Erythroblast (primary cell): ENCODE data around the gene BMAL1.

Experiments
- GATA1 ChIP-seq: IDR thresholded peaks from 2 replicates; pipeline ENCODE4 v1.6.1; 2011; ENCODE audit warnings: low read depth, mild to moderate bottlenecking, control low read depth, low read length, moderate library complexity
- POLR2A ChIP-seq: IDR thresholded peaks from 2 replicates; pipeline ENCODE4 v1.6.1; 2011; ENCODE audit warnings: mild to moderate bottlenecking, low read length

- TF ChIP-seq POLR2A (no peak), GATA1 (no peak)
Measured at GRCh38 chr11:13335319-13335718, 57.7 kb downstream of the BMAL1 start.
